Brain microvascular endothelial cell (primary cell): ENCODE data around the gene SYN1.
"Not testable (repeated sequence)": the region's sequence is repeated elsewhere in the genome, so short reads cannot be mapped to it uniquely, and the experiment has no call there.

Experiments
- DNase-seq: peaks from one replicate; pipeline ENCODE4 v3.0.0-alpha.2; 2020
- H3K27ac ChIP-seq: fragments of 250-450 bp; sonication (Bioruptor Pico); 2 replicates; pipeline ENCODE4 v1.5.1; 2020; ENCODE audit warnings: mild to moderate bottlenecking, moderate library complexity
- H3K27me3 ChIP-seq: fragments of 250-450 bp; sonication (Bioruptor Pico); replicated peaks from 2 replicates; pipeline ENCODE4 v1.5.1; 2020; ENCODE audit warnings: mild to moderate bottlenecking
- H3K36me3 ChIP-seq: fragments of 250-450 bp; sonication (Bioruptor Pico); replicated peaks from 2 replicates; pipeline ENCODE4 v1.5.1; 2020; ENCODE audit warnings: mild to moderate bottlenecking
- H3K4me3 ChIP-seq: 2 replicates; pipeline ENCODE4 v1.5.1; 2011; ENCODE audit warnings: low read depth, mild to moderate bottlenecking, control low read depth, low read length, moderate library complexity
- CTCF ChIP-seq: IDR thresholded peaks from 2 replicates; pipeline ENCODE4 v1.5.1; 2011; ENCODE audit warnings: low read depth, mild to moderate bottlenecking, moderate library complexity, low read length, control low read depth, inconsistent platforms; ENCODE audit errors: missing control alignments
- in situ Hi-C: cut with HindIII; loops from 2 replicates; pipeline ENCODE4 v1.10.0; 2017; ENCODE audit warnings: low sequenced_read_pairs, low pct_ligation_motif_present

The SYN1 gene

GRCh38 chrX:47619486-47620302, at the start of gene SYN1:
Gene SYN1 (minus strand): TSS chrX:47619857. CDS start chrX:47619728, 129 bp downstream.
- DNase-seq: peak; percentile 40
- H3K27ac ChIP-seq: no peak within 1 kb of the TSS
- in situ Hi-C loops: no loop called here
- H3K27me3 ChIP-seq: no peaks in the 10 kb centered on the region
- H3K36me3 ChIP-seq: no peaks in the 10 kb centered on the region
- H3K4me3 ChIP-seq: peak within 1 kb of the TSS; percentile 39
- TF ChIP-seq CTCF: no peak

- in situ Hi-C loops, H3K36me3 ChIP-seq, H3K27ac ChIP-seq, H3K4me3 ChIP-seq, DNase-seq, H3K27me3 ChIP-seq: not testable (repeated sequence)
Measured at GRCh38 chrX:47665797-47666196, 46.1 kb upstream of the SYN1 start.

- H3K36me3 ChIP-seq: no peaks in the 10 kb centered on the region
- DNase-seq: peak; percentile 45
- no peak for TF ChIP-seq CTCF
- in situ Hi-C loops: no loop called here
- no peaks in the 10 kb centered on the region for H3K27me3 ChIP-seq
- peak overlapping the region; percentile 60 for H3K27ac ChIP-seq
- no peak overlapping the region for H3K4me3 ChIP-seq
Measured at GRCh38 chrX:47664737-47665136, 45.1 kb upstream of the SYN1 start.

- Histone ChIP-seq H3K27ac (peak overlapping the region; percentile 91), H3K4me3 (no peak overlapping the region), H3K27me3 (no peaks in the 10 kb centered on the region), H3K36me3 (no peaks in the 10 kb centered on the region)
- peak; percentile 90 for DNase-seq
- in situ Hi-C loops: no loop called here
- no peak for TF ChIP-seq CTCF
Measured at GRCh38 chrX:47662144-47662657, 42.5 kb upstream of the SYN1 start.

GRCh38 chrX:47661539-47661938, 41.9 kb upstream of the SYN1 start:
- Histone ChIP-seq H3K27me3 (no peaks in the 10 kb centered on the region), H3K4me3 (no peak overlapping the region), H3K36me3 (peaks cover 4% of the 10 kb centered on the region), H3K27ac (peak overlapping the region; percentile 91)
- DNase-seq: no peak
- in situ Hi-C loops: no loop called here
- TF ChIP-seq CTCF: no peak

- DNase-seq: no peak
- in situ Hi-C loops: no loop called here
- H3K27me3 ChIP-seq: no peaks in the 10 kb centered on the region
- peaks cover 7% of the 10 kb centered on the region for H3K36me3 ChIP-seq
- peak overlapping the region; percentile 66 for H3K4me3 ChIP-seq
- TF ChIP-seq CTCF: no peak
- H3K27ac ChIP-seq: peak overlapping the region; percentile 98
Measured at GRCh38 chrX:47659421-47659726, 39.7 kb upstream of the SYN1 start.
